Neural progenitor cell (in vitro differentiated cells): ENCODE data around the gene IFRD2.

Source experiments
- CTCF ChIP-seq: fragments of 200-600 bp; sonication (generic); IDR thresholded peaks from 2 replicates; pipeline ENCODE4 v1.5.1; 2017; ENCODE audit warnings: antibody characterized with exemption, mild to moderate bottlenecking
- EZH2 ChIP-seq: fragments of 200-600 bp; sonication (generic); IDR thresholded peaks from 2 replicates; pipeline ENCODE4 v1.6.1; 2017; ENCODE audit warnings: antibody characterized with exemption, mild to moderate bottlenecking, moderate library complexity

DNA sequence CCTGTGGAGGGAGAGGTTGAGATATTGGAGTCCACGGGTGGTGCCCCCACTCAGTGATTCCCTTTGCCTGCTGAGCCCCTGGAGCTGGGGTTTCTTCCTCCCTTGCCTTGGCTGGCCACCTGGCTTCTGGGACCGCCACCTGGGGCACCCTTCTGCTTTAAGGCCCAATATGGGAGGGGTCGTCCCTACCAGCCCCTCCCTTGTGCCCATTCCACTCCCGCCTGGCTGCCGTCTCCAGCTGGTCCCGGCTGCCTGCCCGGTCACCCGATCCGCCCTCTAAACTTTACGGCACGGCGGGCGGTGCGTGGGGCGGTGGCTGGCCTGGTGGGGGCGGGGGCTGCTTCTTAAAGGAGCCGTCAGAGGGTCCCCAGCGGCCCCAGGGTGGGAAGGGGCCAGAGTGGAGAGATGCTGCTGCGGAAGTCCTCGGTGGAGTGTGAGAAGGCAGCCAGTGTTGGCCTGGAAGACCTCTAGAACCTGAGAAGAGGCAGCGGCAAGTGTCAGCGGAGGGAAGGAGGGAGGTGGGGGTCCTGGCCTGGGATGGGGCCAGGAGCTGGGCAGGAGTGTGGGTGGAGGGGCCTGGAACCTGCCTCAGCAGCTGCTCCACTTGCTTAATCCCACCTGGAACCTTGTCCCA lies 24.8 kb downstream of the IFRD2 start:
- no peak for TF ChIP-seq CTCF
- TF ChIP-seq EZH2: no peak
